H1 (cell line): ENCODE measurements around the gene OLFML2A. TPM values are rescaled to one million over a fixed set of nuclear protein-coding genes. Genes with fewer than 3 reads are reported as not detected.

Experiments used
- BCL11A ChIP-seq, 2 experiments: IDR thresholded peaks; one replicate each; pipeline ENCODE4 v1.6.1; 2011; ENCODE audit warnings: low read depth in 2 of 2, low read length in 2 of 2, mild to moderate bottlenecking in 2 of 2
- BRCA1 ChIP-seq: IDR thresholded peaks from 2 replicates; pipeline ENCODE4 v1.6.1; 2012; ENCODE audit warnings: low read depth, low read length, improper control_type of control experiment
- CREB1 ChIP-seq: IDR thresholded peaks from 2 replicates; pipeline ENCODE4 v1.6.1; 2012; ENCODE audit warnings: inconsistent platforms
- EP300 ChIP-seq, 2 experiments: IDR thresholded peaks; 1 replicate in 1 of 2; 2 replicates in 1 of 2; pipeline ENCODE4 v1.6.1; 2011 to 2012; ENCODE audit warnings: low read depth in 2 of 2, low read length in 2 of 2, mild to moderate bottlenecking in 2 of 2, borderline replicate concordance in 1 of 2, inconsistent platforms in 1 of 2, moderate library complexity in 1 of 2
- FOSL1 ChIP-seq: IDR thresholded peaks from 2 replicates; pipeline ENCODE4 v1.6.1; 2011; ENCODE audit warnings: mild to moderate bottlenecking, low read depth, low read length, moderate library complexity; ENCODE audit not compliant: insufficient read depth
- GTF2F1 ChIP-seq: IDR thresholded peaks from 2 replicates; pipeline ENCODE4 v1.6.1; 2012; ENCODE audit warnings: low read depth, low read length, improper control_type of control experiment, borderline replicate concordance
- NANOG ChIP-seq: IDR thresholded peaks from 2 replicates; pipeline ENCODE4 v1.6.1; 2011; ENCODE audit warnings: low read length, low read depth, mild to moderate bottlenecking, inconsistent platforms; ENCODE audit not compliant: insufficient read depth, poor library complexity, severe bottlenecking
- RNF2 ChIP-seq: fragments of 200-900, 300-1000 bp; sonication (generic); IDR thresholded peaks from 2 replicates; pipeline ENCODE4 v1.7.1; 2016; ENCODE audit warnings: borderline replicate concordance, low read depth, mild to moderate bottlenecking, antibody characterized with exemption, low read length; ENCODE audit not compliant: poor library complexity, severe bottlenecking; ENCODE audit errors: missing control alignments
- SP1 ChIP-seq: IDR thresholded peaks from 2 replicates; pipeline ENCODE4 v1.6.1; 2011; ENCODE audit warnings: low read depth, low read length
- SRF ChIP-seq: IDR thresholded peaks from 2 replicates; pipeline ENCODE4 v1.6.1; 2011; ENCODE audit warnings: mild to moderate bottlenecking, low read depth, low read length, moderate library complexity
- polyA plus RNA-seq, 7 experiments: library from polyadenylated mRNA; depleted of rRNA in 3 of 7; stranded (reverse) in 5 of 7; unstranded in 2 of 7; fragments of >200 nt in 5 of 7; fragments of 200-250 nt in 2 of 7; gene quantifications; 1 replicate in 5 of 7; 2 replicates in 1 of 7; 4 replicates in 1 of 7; pipeline versions ENCODE4 v1.2.1 to v1.2.3, GENCODE V29; 2011 to 2013; ENCODE audit warnings: missing spikeins in 2 of 7, mixed read lengths in 2 of 7
- total RNA-seq: library from RNA; stranded (reverse); fragmentation: NEBNext Ultra II Directional; extraction: Animal tissue kit (Norgen Biotek cat#: 25700); gene quantifications from 2 replicates; pipeline ENCODE4 v1.2.1, GENCODE V29; 2021
- TF ChIP-seq, protein P1 (sequence below): fragments of 300-600 bp; sonication (generic); IDR thresholded peaks from 2 replicates; pipeline ENCODE4 v1.7.1; 2012; ENCODE audit warnings: low read length, moderate library complexity, mild to moderate bottlenecking, inconsistent platforms; ENCODE audit not compliant: insufficient replicate concordance

OLFML2A gene
- total and polyA plus RNA-seq, 2 of the 8 experiments (the other 6 are each of a cell fraction or from before 2014, with no cell fraction given) = 7.8 to 11.5 TPM

DNA sequence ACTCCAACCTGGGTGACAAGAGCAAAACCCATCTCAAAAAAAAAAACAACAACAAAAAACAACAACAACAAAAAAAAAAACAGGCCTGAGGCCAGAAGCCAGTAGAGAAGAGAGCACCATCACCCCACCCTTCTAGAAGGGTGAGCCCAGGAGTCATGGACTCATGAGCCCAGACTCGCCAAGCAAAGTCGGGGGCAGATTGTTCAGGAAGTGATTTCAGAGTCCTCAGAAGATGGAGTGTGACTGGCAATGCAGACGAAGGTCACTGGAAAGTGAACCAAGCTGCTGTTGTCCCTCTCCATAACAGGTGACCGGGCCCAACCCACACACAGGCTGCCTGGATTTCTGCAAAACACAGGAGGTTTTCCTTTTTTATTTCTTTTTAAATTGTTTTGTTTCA is 67.4 kb downstream of the OLFML2A start (continued):
- TF ChIP-seq, protein P1, sequence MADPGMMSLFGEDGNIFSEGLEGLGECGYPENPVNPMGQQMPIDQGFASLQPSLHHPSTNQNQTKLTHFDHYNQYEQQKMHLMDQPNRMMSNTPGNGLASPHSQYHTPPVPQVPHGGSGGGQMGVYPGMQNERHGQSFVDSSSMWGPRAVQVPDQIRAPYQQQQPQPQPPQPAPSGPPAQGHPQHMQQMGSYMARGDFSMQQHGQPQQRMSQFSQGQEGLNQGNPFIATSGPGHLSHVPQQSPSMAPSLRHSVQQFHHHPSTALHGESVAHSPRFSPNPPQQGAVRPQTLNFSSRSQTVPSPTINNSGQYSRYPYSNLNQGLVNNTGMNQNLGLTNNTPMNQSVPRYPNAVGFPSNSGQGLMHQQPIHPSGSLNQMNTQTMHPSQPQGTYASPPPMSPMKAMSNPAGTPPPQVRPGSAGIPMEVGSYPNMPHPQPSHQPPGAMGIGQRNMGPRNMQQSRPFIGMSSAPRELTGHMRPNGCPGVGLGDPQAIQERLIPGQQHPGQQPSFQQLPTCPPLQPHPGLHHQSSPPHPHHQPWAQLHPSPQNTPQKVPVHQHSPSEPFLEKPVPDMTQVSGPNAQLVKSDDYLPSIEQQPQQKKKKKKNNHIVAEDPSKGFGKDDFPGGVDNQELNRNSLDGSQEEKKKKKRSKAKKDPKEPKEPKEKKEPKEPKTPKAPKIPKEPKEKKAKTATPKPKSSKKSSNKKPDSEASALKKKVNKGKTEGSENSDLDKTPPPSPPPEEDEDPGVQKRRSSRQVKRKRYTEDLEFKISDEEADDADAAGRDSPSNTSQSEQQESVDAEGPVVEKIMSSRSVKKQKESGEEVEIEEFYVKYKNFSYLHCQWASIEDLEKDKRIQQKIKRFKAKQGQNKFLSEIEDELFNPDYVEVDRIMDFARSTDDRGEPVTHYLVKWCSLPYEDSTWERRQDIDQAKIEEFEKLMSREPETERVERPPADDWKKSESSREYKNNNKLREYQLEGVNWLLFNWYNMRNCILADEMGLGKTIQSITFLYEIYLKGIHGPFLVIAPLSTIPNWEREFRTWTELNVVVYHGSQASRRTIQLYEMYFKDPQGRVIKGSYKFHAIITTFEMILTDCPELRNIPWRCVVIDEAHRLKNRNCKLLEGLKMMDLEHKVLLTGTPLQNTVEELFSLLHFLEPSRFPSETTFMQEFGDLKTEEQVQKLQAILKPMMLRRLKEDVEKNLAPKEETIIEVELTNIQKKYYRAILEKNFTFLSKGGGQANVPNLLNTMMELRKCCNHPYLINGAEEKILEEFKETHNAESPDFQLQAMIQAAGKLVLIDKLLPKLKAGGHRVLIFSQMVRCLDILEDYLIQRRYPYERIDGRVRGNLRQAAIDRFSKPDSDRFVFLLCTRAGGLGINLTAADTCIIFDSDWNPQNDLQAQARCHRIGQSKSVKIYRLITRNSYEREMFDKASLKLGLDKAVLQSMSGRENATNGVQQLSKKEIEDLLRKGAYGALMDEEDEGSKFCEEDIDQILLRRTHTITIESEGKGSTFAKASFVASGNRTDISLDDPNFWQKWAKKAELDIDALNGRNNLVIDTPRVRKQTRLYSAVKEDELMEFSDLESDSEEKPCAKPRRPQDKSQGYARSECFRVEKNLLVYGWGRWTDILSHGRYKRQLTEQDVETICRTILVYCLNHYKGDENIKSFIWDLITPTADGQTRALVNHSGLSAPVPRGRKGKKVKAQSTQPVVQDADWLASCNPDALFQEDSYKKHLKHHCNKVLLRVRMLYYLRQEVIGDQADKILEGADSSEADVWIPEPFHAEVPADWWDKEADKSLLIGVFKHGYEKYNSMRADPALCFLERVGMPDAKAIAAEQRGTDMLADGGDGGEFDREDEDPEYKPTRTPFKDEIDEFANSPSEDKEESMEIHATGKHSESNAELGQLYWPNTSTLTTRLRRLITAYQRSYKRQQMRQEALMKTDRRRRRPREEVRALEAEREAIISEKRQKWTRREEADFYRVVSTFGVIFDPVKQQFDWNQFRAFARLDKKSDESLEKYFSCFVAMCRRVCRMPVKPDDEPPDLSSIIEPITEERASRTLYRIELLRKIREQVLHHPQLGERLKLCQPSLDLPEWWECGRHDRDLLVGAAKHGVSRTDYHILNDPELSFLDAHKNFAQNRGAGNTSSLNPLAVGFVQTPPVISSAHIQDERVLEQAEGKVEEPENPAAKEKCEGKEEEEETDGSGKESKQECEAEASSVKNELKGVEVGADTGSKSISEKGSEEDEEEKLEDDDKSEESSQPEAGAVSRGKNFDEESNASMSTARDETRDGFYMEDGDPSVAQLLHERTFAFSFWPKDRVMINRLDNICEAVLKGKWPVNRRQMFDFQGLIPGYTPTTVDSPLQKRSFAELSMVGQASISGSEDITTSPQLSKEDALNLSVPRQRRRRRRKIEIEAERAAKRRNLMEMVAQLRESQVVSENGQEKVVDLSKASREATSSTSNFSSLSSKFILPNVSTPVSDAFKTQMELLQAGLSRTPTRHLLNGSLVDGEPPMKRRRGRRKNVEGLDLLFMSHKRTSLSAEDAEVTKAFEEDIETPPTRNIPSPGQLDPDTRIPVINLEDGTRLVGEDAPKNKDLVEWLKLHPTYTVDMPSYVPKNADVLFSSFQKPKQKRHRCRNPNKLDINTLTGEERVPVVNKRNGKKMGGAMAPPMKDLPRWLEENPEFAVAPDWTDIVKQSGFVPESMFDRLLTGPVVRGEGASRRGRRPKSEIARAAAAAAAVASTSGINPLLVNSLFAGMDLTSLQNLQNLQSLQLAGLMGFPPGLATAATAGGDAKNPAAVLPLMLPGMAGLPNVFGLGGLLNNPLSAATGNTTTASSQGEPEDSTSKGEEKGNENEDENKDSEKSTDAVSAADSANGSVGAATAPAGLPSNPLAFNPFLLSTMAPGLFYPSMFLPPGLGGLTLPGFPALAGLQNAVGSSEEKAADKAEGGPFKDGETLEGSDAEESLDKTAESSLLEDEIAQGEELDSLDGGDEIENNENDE = no peak
- no peak for TF ChIP-seq SP1
- no peak for TF ChIP-seq EP300 (IDR thresholded peaks at IDR 0.05; ENCODE audit: borderline replicate concordance in 1 of 2, low read depth in 2 of 2, low read length in 2 of 2)
- no peak for TF ChIP-seq SRF
- no peak for TF ChIP-seq RNF2
- no peak for TF ChIP-seq NANOG
- no peak for TF ChIP-seq FOSL1
- no peak for TF ChIP-seq BRCA1
- TF ChIP-seq CREB1 = no peak
- TF ChIP-seq GTF2F1 = no peak
- no peak for TF ChIP-seq BCL11A (IDR thresholded peaks at IDR 0.05; ENCODE audit: low read depth in 2 of 2, low read length in 2 of 2)
